NCI-H146 treated with DMSO at 0.1 percent for 48 hours (cell line): ENCODE measurements around the gene SCARF2.

Source experiments
- DNase-seq: peaks from one replicate; lab custom pipeline; 2025; ENCODE audit not compliant: unreplicated experiment; lab: John Stamatoyannopoulos, UW

The SCARF2 gene

DNA sequence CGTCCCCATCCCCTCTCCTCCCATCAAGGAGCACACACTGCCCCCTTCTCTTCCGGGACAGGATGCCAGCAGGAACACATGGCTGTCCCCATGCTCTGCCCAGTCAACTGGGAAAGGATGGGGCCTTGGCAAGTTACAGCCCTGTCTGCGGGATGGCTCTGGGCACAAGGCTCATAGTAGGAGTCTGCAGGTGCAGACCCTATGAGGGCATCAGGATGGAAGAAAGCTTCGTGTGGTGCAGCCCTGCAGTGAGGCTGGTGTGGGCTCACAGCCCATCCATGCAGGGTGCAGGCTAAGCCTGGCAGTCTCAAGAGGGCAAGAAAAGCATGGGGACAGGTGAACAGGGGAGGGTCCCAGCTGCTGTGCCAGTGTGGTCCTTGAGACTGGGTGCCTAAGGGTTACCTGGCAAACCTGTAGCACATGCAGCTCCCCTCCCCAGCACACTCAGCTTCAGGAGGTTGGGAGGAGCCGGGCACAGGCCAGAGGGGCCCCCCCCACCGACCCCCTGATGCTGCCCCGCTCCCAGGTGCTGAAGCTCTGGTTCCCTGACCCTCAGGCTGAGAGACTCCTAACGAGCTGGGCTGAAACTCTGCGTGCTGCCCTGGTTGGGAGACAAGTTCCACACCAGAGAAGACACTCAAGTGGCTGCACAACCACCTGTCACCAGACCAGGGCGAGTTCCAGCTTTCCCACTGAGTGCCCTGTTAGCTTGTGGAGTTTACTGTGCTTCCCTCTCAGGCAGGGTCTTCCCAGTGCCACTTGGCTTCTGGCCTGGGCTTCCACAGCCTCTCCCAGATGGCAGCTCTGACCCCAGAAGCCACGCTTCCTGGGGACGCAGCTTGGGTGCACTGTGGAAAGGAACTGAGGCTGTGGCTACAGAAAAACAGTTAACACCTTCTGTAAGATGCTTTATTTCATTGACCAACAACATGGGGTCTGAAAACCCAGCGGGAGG lies 3.3 kb upstream of the SCARF2 start:
- no peak for DNase-seq

DNA sequence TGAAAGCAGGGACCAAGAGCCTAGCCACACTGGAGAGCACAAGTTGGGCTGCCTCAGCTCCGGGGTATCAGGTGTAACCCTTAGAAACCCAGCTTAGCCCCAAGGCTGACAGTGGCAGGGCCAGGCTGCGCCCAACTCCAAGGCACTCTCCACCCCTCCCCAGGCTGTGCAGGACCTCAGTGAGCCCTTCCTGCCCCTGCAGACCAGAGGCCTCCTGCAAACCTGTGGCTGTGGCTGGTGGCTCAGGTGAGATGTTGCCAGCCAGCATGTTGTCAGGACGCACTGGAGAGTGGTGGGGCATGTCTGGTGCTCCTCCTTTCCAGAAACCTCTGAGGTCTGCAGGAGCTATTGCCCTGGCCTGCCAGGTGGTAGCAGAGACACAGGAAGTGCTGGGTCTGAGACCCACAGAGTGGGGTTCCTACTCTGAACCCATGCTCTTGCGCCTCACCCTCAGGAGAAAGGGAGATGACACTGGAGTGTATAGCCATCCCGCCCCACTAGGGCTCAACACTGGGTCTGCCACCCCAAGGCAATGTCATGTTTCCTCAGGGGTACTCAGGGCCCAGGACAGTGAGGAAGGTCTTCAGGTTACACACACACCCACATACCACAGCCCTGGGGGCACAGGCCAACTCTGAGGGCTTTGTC lies 2.4 kb upstream of the SCARF2 start:
- no peak for DNase-seq

DNA sequence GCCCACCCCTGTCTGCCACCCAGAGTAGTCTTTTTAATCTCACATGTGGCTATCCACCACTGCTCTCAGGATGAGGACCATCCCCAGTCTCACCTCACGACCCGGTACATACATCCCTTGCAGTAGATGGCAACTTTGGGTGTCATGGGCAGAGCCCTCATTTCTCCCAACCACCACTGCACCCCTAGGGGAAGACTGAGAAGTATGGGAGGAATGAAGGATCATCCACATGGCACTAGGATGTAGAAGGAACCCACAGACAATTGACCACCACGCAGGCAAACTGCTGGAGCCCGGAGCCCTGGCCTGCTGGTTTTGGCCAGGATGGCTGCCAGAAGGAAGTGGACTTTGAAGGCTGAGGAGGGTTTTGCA lies 1.9 kb upstream of the SCARF2 start:
- DNase-seq: no peak

DNA sequence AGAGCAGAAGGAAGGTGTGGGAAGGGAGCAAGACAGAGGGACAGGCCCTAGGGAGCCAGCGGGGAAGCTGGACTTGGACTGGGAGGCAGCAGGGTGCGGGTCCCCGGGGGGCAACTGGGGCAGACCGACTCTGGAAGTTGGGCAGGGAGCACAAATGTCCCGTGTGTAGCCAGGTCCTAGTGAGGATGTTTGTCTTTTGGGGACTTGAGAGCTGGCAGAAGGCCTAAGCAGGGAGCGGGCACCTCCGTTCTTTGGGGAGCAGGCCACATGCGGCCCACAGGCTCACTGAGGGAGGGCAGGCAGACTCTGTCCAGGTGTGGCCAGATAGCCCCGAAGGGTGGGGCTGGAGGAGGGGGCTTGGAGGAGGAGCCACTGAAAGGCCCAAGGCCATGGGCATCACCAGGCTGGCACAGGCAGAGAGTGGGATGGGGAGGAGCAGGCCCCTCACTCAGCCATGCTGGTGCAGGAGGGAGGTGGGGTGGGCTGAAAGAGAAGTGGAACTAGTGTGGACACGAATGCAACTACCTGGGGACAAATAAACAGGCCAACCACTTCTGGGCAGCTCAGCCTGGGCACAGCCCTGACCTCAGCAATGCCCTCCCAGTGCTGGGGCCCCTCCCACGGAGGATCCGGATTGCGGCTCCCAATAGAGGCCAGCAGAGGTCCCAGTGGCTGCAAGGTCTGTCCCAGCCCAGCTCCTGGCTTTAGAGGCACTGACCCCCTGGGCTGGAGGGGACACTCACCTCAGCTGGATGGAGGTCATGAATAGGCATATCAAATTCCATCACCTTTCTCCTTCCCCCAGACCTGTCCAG lies 1.3 kb upstream of the SCARF2 start:
- no peak for DNase-seq

DNA sequence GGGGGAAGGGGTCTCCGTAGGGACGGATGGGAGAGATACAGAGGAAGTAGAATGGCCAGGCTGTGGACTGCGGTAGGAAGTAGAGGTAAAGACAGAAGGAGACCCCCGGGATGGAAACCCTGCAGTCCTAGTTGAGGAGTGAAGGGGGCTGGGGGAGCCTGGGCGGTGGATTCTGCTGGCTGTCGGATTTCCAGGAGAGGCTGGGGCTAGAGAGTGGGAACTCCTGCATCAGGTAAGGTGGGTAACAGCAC lies 727 bp upstream of the SCARF2 start:
- DNase-seq: no peak

DNA sequence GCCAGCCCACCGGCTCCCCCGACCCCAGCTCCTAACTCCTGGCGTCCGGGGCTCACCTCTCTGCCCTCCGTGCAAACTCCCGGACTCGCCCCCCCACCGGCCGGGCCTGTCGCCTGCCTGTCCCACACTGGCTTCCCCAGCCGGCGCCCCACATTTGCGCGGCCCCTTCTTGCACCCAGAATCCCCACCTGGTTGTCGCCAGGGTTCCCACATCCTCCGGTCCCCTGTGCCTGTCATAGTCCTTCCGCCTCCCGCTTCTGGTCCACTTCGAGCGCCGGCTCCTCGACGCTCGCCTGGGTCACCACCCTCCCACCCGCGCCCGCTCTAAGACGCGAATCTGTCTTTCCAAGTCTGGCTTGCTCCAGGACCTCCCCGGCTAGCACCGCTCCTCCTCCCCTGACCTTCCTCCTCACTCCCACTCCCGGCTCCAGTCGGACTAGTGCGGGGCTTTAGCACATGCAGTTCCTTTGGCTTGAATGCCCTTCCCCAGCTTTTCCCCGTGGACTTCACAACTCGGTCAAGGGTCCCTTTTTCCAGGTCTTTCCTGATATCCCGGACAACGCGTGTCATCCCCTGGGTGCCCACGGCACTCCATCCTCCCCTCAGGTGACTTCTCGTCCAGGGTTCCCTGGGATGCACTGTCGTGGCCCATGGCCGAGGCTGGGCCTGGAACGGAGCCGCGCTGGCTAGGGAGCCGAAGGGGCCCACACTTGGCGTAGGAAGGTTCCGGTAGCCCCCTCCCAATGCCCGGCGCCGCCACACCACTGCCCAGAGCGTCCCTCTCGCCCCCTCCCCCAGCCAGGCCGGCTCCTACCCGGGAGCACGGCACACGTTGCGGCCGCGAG lies 635 bp downstream of the SCARF2 start:
- DNase-seq: no peak

DNA sequence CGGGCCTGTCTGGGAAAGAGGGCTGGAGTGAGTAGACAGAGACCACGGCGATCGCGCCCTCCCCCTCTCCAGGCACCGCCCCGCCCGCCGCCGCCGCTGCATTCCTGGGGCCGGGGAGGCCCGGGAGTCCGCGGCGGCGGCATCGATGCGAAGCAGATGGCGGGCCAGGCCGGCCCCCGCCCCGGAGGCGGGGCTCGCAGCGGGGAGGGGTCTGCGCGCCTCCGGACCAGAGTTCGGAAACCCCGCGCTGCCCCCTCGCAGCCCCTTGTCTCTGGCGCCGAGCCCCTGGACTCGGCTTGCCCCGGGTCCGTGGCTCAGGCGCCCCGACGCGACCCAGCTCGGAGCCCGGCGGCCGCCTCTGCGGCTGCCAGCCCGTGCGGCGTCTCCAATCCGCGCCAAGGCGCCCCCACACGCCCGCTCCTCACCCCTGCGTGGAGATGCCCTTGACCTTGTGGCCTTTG lies 1.3 kb downstream of the SCARF2 start:
- DNase-seq: no peak

DNA sequence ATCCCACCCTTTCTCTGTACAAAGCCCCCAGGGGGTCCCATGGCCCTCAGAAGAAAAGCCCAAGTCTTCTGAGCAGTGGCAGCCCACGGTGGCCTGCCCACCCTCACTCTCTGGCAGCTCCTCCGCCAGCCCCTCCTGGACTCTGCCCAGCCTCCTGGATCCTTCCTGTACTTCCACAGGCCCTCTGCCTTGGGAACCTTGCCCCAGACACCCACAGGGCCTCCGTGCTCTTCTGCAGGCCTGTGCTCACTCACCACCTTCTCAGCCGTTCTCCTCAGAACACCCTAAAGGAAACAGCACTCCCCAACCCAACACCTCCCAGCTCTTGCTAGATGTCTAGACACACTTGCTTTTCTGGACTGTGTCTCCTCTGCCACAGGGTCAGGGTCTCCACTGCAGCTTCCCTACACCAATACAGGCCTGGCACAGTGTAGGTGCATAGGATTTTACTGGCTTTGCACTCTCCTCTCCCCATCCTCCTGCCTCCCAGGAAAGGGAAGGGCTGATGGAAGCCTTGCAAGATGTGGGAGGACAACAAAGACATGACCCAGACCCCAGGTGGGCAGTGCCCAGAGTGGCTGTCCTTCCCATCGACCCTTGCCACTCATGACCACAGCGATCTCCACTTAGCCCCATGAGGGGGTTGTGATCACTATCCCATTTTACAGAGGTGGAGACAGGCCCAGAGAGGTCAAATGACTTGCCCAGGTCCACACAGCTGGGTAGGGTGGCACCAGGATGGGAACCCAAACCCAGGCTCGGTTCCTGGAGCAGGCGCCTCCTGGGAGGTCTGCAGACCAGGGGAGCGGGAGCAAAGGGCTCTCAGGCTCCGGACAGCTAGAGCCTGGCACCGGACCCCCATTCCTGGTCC lies 2.0 kb downstream of the SCARF2 start:
- no peak for DNase-seq

DNA sequence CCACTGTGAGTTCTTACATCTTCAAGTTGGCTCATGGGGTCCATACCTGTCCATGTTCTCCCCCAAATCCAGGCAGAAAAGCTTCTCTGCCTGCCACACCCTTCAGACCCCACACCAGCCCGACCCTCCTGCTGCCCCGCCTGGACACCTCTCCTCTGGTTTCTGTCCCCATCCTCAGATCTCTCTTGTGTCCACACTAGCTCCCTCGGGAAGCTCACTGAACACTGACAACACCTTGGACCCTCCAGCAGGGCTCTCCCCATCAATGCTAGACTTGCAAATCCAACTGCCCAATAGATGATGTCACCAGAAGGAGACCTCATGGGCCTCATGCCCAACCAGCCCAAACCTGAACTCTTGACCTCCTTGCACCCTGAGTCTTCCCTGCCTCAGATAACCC lies 2.9 kb downstream of the SCARF2 start:
- DNase-seq: no peak

DNA sequence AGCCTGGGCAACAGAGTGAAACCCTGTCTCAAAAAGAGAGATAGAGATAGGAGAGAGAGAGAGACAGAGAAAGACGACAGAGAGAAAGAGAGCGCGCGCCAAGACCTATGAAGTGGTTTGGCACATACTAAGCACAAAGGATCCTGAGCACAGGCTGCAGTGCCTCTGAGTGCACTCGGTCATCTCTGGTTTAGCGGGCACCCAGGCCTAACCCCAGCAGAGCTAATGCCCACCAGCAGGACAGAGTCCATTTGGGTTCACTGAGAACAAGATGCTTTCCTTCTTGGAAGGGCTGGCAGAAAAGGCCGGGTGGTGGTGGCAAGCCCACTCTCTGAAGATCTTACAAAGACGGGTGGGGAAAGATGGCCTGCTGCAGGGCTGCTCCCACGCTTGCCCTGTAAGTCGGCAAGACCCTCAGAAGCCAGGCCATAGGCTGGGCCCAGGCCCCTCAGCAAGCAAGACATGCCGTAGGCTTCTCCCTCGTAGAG lies 3.3 kb downstream of the SCARF2 start:
- DNase-seq: no peak

DNA sequence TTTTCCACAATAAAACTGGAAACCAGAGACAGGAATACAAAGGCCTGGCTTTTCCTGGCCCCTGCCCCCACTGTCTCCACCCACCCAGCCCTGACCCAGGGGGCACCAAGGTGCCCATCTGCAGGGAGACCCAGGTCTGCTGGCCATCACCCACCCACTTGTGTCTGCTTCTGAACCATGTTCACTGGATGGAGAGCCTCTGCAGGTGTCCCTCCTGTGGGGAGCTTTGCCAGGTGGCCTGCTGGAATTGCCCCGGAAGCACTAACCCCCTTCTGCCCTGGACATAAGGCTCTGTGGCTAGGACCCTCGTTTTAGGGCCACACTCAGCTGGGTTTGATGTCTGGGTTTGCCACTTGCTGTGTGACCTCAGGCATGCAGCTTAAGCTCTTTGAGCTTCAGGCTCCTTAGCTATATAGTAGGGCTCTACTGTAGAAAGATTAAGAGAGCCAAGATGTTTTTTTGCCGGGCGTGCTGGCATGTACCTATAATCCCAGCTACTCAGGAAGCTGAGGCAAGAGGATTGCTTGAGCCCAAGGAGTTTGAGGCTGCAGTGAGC lies 3.9 kb downstream of the SCARF2 start:
- no peak for DNase-seq

DNA sequence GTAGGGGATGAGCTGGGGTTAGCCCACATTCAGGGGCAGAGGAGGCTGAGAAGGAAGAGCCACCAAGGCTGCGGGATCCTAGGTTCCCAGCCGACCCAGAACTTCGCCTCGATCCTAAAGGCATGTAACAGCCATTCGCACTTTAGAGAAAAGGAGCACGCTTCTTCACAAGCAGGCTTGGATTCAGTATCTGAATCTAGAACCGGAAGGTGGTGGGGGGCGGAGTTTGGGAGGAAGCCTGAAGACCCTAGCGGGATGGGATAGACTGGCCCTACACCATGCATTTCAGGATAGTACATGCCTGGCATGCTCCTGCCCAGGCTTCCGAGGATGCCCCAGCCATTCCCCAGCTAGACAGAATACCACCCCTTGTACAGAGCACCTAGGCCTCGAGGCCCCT lies 4.4 kb downstream of the SCARF2 start:
- no peak for DNase-seq

DNA sequence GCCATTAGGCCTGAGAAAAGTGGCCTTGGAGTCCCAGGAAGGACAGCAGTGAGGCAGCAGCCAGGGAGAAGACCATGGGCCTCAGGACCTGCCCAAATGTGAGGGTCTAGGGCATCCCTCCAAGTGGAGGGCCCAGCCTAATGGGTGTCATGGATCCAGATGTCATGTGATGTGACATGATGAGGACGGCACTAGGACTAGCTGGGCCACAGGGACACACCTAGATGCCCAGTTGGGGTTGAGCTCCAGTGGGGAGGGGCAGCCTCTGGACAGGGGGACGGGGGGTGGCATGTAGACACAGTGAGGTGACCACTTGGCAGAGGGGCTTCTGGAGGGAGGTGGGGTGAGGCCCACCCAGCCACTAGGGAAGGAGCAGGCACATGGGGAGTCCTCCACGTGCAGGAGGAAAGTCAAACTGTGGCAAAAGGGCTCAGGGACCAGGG lies 5.4 kb downstream of the SCARF2 start:
- no peak for DNase-seq

DNA sequence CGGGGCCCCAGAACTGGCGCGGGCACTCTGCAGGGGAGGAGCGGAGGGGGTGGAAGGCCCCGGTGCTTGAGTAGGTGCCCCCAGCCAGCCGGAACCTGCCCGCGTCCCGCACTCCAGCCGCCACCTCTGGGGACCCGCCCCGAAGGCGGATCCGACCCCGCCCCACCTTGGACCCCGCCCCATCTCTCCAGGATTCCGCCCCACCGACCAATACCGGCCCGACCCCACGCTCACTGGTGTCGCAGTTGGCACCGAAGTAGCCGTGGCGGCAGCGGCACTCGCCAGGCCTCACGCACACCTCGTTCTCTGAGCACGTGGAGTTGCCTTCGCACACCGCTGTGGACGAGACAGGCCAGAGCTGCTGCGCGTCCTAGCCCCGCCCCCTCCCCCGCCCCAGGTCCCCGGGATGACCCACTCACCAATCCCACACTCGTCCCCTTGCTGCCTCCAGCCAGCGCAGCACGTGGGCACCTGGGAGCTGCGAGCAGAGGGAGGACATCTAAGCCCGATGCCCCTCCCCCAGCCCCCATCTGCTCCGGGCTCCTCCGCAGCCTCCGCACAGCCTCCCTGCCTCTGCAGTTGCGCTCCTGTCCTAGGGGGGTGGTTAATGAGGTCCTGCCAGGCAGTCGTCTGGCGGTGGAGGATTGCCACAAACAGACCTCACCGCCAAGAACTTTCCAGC lies 6.0 kb downstream of the SCARF2 start:
- DNase-seq: no peak

DNA sequence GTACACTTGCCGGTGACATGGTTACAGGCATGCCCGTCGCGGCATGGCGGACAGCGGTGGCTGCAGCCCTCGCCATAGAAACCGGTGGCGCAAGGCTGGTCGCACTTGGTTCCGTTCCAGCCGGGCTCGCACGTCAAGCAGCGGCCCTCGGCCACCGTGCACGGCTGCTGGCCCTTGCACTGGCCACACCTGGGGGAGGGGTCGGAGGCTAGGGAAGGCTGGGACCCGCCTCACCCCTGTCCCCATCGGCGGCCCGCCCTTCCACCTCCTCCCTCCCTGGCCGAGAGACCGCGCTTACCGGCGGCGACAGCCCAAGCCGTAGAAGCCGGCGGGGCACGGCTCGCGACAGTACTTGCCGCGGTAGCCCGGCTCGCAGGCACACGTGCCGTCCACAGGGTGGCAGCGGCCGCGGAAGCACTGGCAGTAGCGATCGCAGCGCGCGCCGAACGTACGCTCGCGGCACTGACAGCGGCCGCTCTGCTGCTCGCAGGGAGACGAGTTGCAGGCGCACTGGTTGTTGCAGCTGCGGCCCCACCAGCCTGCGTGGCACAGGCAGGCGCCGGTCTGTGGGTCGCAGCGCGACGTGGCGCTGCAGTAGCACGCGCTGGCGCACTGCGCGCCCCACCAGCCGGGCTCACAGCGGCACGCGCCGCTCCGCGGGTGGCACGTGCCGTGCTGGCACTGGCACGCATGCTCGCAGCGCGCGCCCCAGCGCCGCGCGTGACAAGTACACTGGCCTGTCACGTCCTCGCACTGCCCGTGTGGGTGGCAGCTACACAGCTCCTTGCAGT lies 6.7 kb downstream of the SCARF2 start:
- peak; percentile 3 for DNase-seq

DNA sequence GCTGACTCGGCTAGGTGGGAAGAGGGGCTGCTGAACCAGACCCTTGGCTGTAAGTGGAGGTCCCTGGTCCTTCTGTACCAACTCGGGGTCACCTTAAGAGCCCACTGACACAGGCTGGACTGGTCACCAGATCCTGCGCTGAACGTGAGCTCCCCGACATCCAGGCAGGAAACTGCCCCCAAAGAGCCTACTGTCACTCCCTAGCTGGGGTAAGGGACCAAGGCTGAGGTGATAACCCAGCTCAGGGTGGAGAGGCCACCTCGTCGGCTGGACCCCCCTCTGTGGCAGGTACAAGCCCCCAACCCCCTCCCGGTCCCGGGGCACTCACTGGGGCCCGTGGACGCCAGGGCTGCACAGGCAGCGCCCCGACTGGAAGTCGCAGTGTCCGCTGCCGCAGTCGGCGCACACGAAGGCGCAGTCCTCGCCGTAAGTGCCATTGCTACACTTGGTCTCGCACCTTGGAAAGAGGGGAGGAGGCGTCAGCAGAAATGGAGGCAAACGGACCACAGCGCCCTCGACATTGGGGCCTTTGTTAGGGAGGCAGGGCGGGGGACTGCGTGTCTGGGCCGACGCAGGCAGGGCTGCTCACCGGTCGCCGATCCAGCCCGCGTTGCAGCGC lies 7.4 kb downstream of the SCARF2 start:
- no peak for DNase-seq

DNA sequence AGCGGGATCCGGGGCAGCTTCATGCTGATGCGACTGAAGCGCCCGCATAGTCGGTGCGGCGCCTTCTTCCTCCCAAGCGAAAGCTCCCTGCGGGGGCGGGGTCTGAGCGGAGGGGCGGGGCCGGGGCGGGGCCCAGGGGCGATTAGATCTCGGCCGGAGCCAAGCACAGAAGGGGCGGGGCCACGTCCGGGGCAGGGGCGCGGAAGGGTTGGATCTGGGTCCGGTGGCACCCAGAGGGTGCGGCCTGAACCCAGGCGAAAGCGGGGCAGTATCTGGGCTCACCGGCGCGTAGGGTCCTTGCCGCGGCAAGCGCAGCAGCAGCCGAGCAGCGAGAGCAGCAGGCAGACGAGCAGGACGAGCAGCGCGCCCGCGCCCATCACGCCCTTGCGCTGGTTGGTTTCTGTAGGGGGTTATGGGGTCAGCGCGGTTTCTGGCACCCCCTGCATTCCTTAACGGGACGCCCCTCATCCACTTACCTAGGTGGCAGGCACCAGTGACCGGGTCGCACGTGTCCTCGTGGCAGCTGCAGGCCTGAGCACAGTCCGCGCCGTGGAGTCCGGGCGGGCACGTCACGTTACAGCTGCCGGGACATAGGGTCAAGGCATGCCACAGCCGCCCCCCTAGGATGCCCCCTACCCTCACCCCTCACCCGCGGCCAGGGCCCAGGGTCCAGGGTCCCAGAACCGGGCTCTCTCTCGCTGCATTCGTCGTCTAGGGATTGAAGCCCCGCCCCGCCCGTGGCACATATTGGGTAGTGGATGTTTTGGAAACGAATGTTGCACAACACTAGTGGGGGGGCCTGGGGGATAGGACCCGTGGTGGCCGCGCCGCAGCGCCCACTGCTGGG lies 8.1 kb downstream of the SCARF2 start:
- DNase-seq: no peak
